Spleen (tissue), 11 donors: ENCODE measurements around the gene ABCB1. TPM values are rescaled to one million over a fixed set of nuclear protein-coding genes. Genes with fewer than 3 reads are reported as not detected.

ENCODE experiments used
- DNase-seq: peaks from one replicate; pipeline ENCODE4 v3.0.0-alpha.2; 2020
- H3K27ac ChIP-seq, 8 donors: fragments of 200-600 bp; sonication (generic) in 7 of 8; 1 replicate in 4 of 8; 2 replicates in 4 of 8; pipeline versions ENCODE4 v1.5.0 to v1.8.0; 2016 to 2021; ENCODE audit warnings: inconsistent platforms in 4 of 8, mild to moderate bottlenecking in 4 of 8, moderate library complexity in 1 of 8
- H3K27me3 ChIP-seq, 7 donors: fragments of 200-600 bp; sonication (generic) in 6 of 7; replicated peaks in 1 of 7; 1 replicate in 4 of 7; 2 replicates in 3 of 7; pipeline versions ENCODE4 v1.5.0 to v1.8.0; 2016 to 2021; ENCODE audit warnings: inconsistent platforms in 3 of 7, mild to moderate bottlenecking in 1 of 7
- H3K36me3 ChIP-seq, 6 donors: fragments of 200-600 bp; sonication (generic) in 5 of 6; 1 replicate in 4 of 6; 2 replicates in 2 of 6; pipeline versions ENCODE4 v1.5.0 to v1.8.0; 2016 to 2021; ENCODE audit warnings: inconsistent platforms in 2 of 6
- H3K4me1 ChIP-seq, 6 donors: fragments of 200-600 bp; sonication (generic) in 5 of 6; 1 replicate in 3 of 6; 2 replicates in 3 of 6; pipeline versions ENCODE4 v1.5.0 to v1.8.0; 2016 to 2021; ENCODE audit warnings: inconsistent platforms in 3 of 6
- H3K4me3 ChIP-seq, 8 donors: fragments of 200-600 bp; sonication (generic) in 7 of 8; 1 replicate in 4 of 8; 2 replicates in 4 of 8; pipeline versions ENCODE4 v1.5.0 to v1.8.0; 2016 to 2021; ENCODE audit warnings: inconsistent platforms in 4 of 8, mild to moderate bottlenecking in 4 of 8, moderate library complexity in 2 of 8
- H3K9me3 ChIP-seq, 8 donors: fragments of 200-600 bp; sonication (generic) in 7 of 8; 1 replicate in 4 of 8; 2 replicates in 4 of 8; pipeline versions ENCODE4 v1.5.0 to v1.8.0; 2016 to 2021; ENCODE audit warnings: inconsistent platforms in 4 of 8
- CTCF ChIP-seq, 11 experiments: fragments of 200-600 bp in 7 of 11; fragments of 450-650 bp in 4 of 11; sonication (generic) in 4 of 11; IDR thresholded peaks in 8 of 11; conservative IDR thresholded peaks in 3 of 11; 1 replicate in 7 of 11; 2 replicates in 4 of 11; pipeline versions ENCODE4 v1.4.0 to v1.8.0; 2016 to 2021; ENCODE audit warnings: antibody characterized with exemption in 11 of 11, inconsistent platforms in 4 of 11, mild to moderate bottlenecking in 1 of 11
- POLR2A ChIP-seq, 3 donors: fragments of 450-650 bp; IDR thresholded peaks; one replicate each; pipeline ENCODE4 v1.5.1; 2017; ENCODE audit warnings: antibody characterized with exemption in 3 of 3, mild to moderate bottlenecking in 1 of 3
- POLR2AphosphoS5 ChIP-seq, 3 donors: sonication (generic); formaldehyde crosslinking; IDR thresholded peaks; one replicate each; pipeline ENCODE4 v1.5.1; 2017; ENCODE audit warnings: antibody characterized with exemption in 3 of 3
- WGBS, 5 donors: extraction: QIAGEN DNeasy Blood & Tissue Kit in 3 of 5; methylation state at CpG; one replicate each; pipeline versions ENCODE4 v1.1.5 to v1.1.7; 2013 to 2018; 5-methylcytosine and 5-hydroxymethylcytosine counted together
- intact Hi-C: fragments of 100-400 bp; cut with DNase I; formaldehyde crosslinking; loops from one replicate; pipeline ENCODE4 v1.15.0; 2023; ENCODE audit warnings: low total_unique reads
- polyA plus RNA-seq, 3 donors: library from polyadenylated mRNA; stranded (reverse); fragments of 200-250 nt; gene quantifications; one replicate each; pipeline ENCODE4 v1.2.1, GENCODE V29; 2013
- total RNA-seq, 7 donors: library from RNA; depleted of rRNA in 3 of 7; stranded (reverse); fragments of >200 nt in 3 of 7; fragmentation: NEBNext Ultra II Directional in 4 of 7; extraction: Animal tissue kit (Norgen Biotek cat#: 25700) in 4 of 7; gene quantifications; one replicate each; pipeline versions ENCODE4 v1.1.0 to v1.2.1, GENCODE V29; 2016 to 2021
- donor health status: healthy with polysubstance abuse.
- donor health status: DM: no; HTN: no; CAD: no; lungs with moderate emphysema.
- donor health status: DM: no; HTN: no; CAD: no.
- donor health status: Bipolar disorder and iron deficiency.
- donor health status: healthy.
- donor health status: DM: no; HTN: no; CAD: no.
- donor health status: DM: yes; HTN: yes; CAD: no.

The ABCB1 gene
- total and polyA plus RNA-seq, 10 donors, result 3.0 to 25.6 (median 11.3) TPM

GRCh38 chr7:87512906-87513305 lies 87.8 kb downstream of the ABCB1 start:
- Histone ChIP-seq H3K36me3 (peaks cover 0 to 23% (median 0%) of the 10 kb centered on the region in 6 donors), H3K4me1 (no peaks in the 10 kb centered on the region), H3K4me3 (no peak overlapping the region), H3K27ac (no peak overlapping the region), H3K27me3 (no peaks in the 10 kb centered on the region), H3K9me3 (no peaks in the 10 kb centered on the region)
- 82 to 96% (median 86%) methylated on average over 4 of the region's 4 CpGs for WGBS, 5 donors
- DNase-seq, result no peak
- no peak for TF ChIP-seq POLR2AphosphoS5 (IDR thresholded peaks at IDR 0.05)
- no peak for TF ChIP-seq CTCF (IDR thresholded peaks at IDR 0.05 in 8 of 11, conservative IDR thresholded peaks at IDR 0.05 in 3 of 11)
- TF ChIP-seq POLR2A (IDR thresholded peaks at IDR 0.05), result no peak
- intact Hi-C loops, result no loop called here

- 38 to 67% (median 61%) methylated on average over 1 of the region's 1 CpG for WGBS, 5 donors
- Histone ChIP-seq H3K36me3 (peaks cover 0 to 23% (median 0%) of the 10 kb centered on the region in 6 donors), H3K27ac (no peak overlapping the region), H3K4me1 (peaks cover 0 to 6% (median 0%) of the 10 kb centered on the region in 6 donors), H3K27me3 (no peaks in the 10 kb centered on the region), H3K9me3 (no peaks in the 10 kb centered on the region), H3K4me3 (no peak overlapping the region)
- DNase-seq, result no peak
- TF ChIP-seq POLR2A (IDR thresholded peaks at IDR 0.05), result no peak
- TF ChIP-seq CTCF (IDR thresholded peaks at IDR 0.05 in 8 of 11, conservative IDR thresholded peaks at IDR 0.05 in 3 of 11), result no peak
- TF ChIP-seq POLR2AphosphoS5 (IDR thresholded peaks at IDR 0.05), result no peak
- intact Hi-C loops, result no loop called here
Observed at GRCh38 chr7:87511510-87511909, 89.2 kb downstream of the ABCB1 start.

GRCh38 chr7:87510411-87510875 lies 90.2 kb downstream of the ABCB1 start:
- no peak for DNase-seq
- Histone ChIP-seq H3K4me1 (peaks cover 0 to 9% (median 0%) of the 10 kb centered on the region in 6 donors), H3K27me3 (no peaks in the 10 kb centered on the region), H3K27ac (no peak overlapping the region), H3K9me3 (no peaks in the 10 kb centered on the region), H3K4me3 (no peak overlapping the region), H3K36me3 (peaks cover 0 to 31% (median 0%) of the 10 kb centered on the region in 6 donors)
- intact Hi-C loops, result no loop called here
- WGBS, 5 donors, result 83 to 96% (median 94%) methylated on average over 1 of the region's 1 CpG
- no peak for TF ChIP-seq POLR2A (IDR thresholded peaks at IDR 0.05)

GRCh38 chr7:87507446-87507845 lies 93.2 kb downstream of the ABCB1 start:
- no peaks in the 10 kb centered on the region for H3K9me3 ChIP-seq
- no peak for DNase-seq
- H3K27ac ChIP-seq, result no peak overlapping the region
- no peaks in the 10 kb centered on the region for H3K27me3 ChIP-seq
- peaks cover 0 to 21% (median 0%) of the 10 kb centered on the region in 6 donors for H3K36me3 ChIP-seq
- no peak for TF ChIP-seq POLR2A (IDR thresholded peaks at IDR 0.05)
- no peak for TF ChIP-seq POLR2AphosphoS5 (IDR thresholded peaks at IDR 0.05)
- TF ChIP-seq CTCF (IDR thresholded peaks at IDR 0.05 in 8 of 11, conservative IDR thresholded peaks at IDR 0.05 in 3 of 11), result no peak
- no peak overlapping the region for H3K4me3 ChIP-seq
- WGBS, 5 donors, result 33 to 76% (median 53%) methylated on average over 3 of the region's 3 CpGs
- intact Hi-C loops, result no loop called here
- H3K4me1 ChIP-seq, result peaks cover 0 to 9% (median 0%) of the 10 kb centered on the region in 6 donors
